ENCODE results near the gene TSSK3.

The TSSK3 gene

GRCh38 chr1:32356478-32356877 is 5.9 kb upstream of the TSSK3 start:
- ChIA-PET POLR2A (no interaction called here), CTCF (no interaction called here)
- no peak for TF ChIP-seq CTCF (IDR thresholded peaks at IDR 0.05; ENCODE audit: insufficient read depth, low read length, missing control alignments)
- no peak overlapping the region for H3K4me3 ChIP-seq (ENCODE audit: low read depth, low read length)
- DNase-seq (ENCODE audit: low read depth, low spot score) = no peak

DNA sequence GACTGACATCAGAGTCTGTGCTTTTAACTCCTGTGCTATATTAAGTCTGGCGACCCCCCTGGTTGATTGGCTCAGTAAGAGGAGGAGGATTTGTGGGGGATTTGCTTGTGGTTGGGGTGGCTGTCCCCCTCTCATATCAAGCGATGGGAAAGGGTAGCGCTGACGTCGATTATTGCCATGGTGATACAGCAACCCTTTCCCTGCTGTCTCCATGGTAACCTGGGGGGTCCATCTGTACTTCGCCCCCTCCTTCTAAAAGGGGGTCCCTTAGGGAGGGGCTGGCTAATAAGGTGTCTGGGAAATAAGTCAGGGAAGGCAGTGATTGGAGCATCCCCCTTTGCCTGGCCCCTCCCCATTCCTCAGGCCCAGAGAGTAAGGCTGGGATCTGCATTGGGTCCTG is 4.7 kb upstream of the TSSK3 start:
- no peak for TF ChIP-seq CTCF (IDR thresholded peaks at IDR 0.05; ENCODE audit: insufficient read depth, low read length, missing control alignments)
- POLR2A ChIA-PET = no interaction called here
- H3K4me3 ChIP-seq (ENCODE audit: low read depth, low read length) = no peak overlapping the region
- no peak for DNase-seq (ENCODE audit: low read depth, low spot score)
- CTCF ChIA-PET = no interaction called here

- POLR2A ChIA-PET = no interaction called here
- no peak for DNase-seq (ENCODE audit: low read depth, low spot score)
- no peak for TF ChIP-seq CTCF (IDR thresholded peaks at IDR 0.05; ENCODE audit: insufficient read depth, low read length, missing control alignments)
- CTCF ChIA-PET = no interaction called here
- no peak overlapping the region for H3K4me3 ChIP-seq (ENCODE audit: low read depth, low read length)
These were observed 3.9 kb upstream of the TSSK3 start for GRCh38 chr1:32358435-32358834.

DNA sequence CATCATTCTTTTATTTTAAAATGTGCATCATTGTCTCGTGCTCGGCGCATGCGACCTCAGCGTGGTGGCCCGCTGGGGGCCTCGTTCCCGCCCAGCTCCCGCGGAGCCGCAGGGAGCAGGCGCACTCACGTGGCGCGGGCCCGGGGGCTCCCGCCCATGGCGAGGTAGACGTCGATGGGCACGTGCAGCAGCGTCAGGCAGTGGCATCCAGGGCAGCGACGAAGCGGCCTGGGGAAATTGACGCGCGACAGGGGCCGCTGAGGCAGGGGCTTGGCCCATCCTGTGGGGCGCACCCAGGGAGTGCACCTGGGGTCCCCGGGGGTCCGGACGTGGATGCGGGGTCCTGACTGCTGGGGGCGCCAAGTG is 1.0 kb upstream of the TSSK3 start:
- DNase-seq (ENCODE audit: low read depth, low spot score) = no peak
- TF ChIP-seq CTCF (IDR thresholded peaks at IDR 0.05; ENCODE audit: insufficient read depth, low read length, missing control alignments) = no peak
- ChIA-PET CTCF (interaction anchor here (5.1 kb wide), 1 partner anchor 146 kb away, joined by 37 read pairs; no protein-coding TSS in a partner anchor), POLR2A (interaction anchor here (0.7 kb wide), 1 partner anchor 25 kb away, joined by 3 read pairs; the partner anchor contains the start of gene MARCKSL1)
- H3K4me3 ChIP-seq (ENCODE audit: low read depth, low read length) = no peak overlapping the region

- peak overlapping the region; percentile 42 for H3K4me3 ChIP-seq (ENCODE audit: low read depth, low read length)
- CTCF ChIA-PET = interaction anchor here (5.1 kb wide), 1 partner anchor 146 kb away, joined by 37 read pairs; no protein-coding TSS in a partner anchor
- POLR2A ChIA-PET = interaction anchor here (1.5 kb wide), 1 partner anchor 26 kb away, joined by 4 read pairs; the partner anchor contains the start of gene MARCKSL1
- TF ChIP-seq CTCF (IDR thresholded peaks at IDR 0.05; ENCODE audit: insufficient read depth, low read length, missing control alignments) = peak; percentile 45
- DNase-seq (ENCODE audit: low read depth, low spot score) = no peak
These were observed 465 bp upstream of the TSSK3 start for GRCh38 chr1:32361674-32362473.

DNA sequence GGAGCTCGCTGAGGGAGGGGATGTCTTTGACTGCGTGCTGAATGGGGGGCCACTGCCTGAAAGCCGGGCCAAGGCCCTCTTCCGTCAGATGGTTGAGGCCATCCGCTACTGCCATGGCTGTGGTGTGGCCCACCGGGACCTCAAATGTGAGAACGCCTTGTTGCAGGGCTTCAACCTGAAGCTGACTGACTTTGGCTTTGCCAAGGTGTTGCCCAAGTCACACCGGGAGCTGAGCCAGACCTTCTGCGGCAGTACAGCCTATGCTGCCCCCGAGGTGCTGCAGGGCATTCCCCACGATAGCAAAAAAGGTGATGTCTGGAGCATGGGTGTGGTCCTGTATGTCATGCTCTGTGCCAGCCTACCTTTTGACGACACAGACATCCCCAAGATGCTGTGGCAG is 1.4 kb downstream of the TSSK3 start:
- POLR2A ChIA-PET = no interaction called here
- no peak for DNase-seq (ENCODE audit: low read depth, low spot score)
- H3K4me3 ChIP-seq (ENCODE audit: low read depth, low read length) = no peak overlapping the region
- CTCF ChIA-PET = interaction anchor here (1.3 to 5.1 kb wide), 3 partner anchors 11 to 148 kb away, joined by 4 to 37 read pairs (median 4); no protein-coding TSS in a partner anchor
- TF ChIP-seq CTCF (IDR thresholded peaks at IDR 0.05; ENCODE audit: insufficient read depth, low read length, missing control alignments) = no peak

Data from AG04449 (cell line).